Suprapubic skin (tissue), 3 donors: ENCODE results near the gene NAALADL2.

Experiments used
- EP300 ChIP-seq: sonication (generic); formaldehyde crosslinking; IDR thresholded peaks from one replicate; pipeline ENCODE4 v1.6.1; 2017; ENCODE audit warnings: antibody characterized with exemption
- TF ChIP-seq, protein P1 (sequence below), 2 donors: fragments of 200-600 bp in 1 of 2; fragments of 450-650 bp in 1 of 2; sonication (generic) in 1 of 2; IDR thresholded peaks; one replicate each; pipeline ENCODE4 v1.5.1; 2016 to 2019; ENCODE audit warnings: antibody characterized with exemption in 2 of 2, mild to moderate bottlenecking in 1 of 2, moderate library complexity in 1 of 2

DNA sequence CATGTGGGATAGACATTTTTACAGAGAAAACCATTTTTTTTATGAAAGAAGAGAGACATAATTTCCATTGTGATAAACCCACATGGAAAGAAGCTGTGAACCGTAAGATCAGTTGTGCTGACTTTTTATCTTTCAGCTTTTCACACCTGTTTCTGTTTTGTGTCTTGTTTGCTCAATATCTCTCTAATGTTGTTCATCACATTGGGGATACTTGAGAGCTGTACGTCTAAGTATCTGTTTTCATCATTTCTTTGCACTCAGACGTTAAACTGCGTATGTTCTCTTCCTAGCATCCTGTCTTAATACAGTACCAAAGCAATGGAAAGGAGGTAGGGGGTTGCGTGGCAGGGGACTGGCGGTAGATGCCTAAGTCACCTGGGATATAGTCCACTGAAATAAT lies 449.0 kb downstream of the NAALADL2 start:
- TF ChIP-seq, protein P1, sequence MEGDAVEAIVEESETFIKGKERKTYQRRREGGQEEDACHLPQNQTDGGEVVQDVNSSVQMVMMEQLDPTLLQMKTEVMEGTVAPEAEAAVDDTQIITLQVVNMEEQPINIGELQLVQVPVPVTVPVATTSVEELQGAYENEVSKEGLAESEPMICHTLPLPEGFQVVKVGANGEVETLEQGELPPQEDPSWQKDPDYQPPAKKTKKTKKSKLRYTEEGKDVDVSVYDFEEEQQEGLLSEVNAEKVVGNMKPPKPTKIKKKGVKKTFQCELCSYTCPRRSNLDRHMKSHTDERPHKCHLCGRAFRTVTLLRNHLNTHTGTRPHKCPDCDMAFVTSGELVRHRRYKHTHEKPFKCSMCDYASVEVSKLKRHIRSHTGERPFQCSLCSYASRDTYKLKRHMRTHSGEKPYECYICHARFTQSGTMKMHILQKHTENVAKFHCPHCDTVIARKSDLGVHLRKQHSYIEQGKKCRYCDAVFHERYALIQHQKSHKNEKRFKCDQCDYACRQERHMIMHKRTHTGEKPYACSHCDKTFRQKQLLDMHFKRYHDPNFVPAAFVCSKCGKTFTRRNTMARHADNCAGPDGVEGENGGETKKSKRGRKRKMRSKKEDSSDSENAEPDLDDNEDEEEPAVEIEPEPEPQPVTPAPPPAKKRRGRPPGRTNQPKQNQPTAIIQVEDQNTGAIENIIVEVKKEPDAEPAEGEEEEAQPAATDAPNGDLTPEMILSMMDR (IDR thresholded peaks at IDR 0.05): no peak
- TF ChIP-seq EP300: no peak
